GM18870 (cell line): ENCODE results near the gene SCAF4.

Experiments used
- ATAC-seq: cut with Tn5 transposase; IDR thresholded peaks from one replicate; pipeline ENCODE4 v1.9.1; 2021; ENCODE audit warnings: moderate library complexity; ENCODE audit not compliant: unreplicated experiment

SCAF4 gene

DNA sequence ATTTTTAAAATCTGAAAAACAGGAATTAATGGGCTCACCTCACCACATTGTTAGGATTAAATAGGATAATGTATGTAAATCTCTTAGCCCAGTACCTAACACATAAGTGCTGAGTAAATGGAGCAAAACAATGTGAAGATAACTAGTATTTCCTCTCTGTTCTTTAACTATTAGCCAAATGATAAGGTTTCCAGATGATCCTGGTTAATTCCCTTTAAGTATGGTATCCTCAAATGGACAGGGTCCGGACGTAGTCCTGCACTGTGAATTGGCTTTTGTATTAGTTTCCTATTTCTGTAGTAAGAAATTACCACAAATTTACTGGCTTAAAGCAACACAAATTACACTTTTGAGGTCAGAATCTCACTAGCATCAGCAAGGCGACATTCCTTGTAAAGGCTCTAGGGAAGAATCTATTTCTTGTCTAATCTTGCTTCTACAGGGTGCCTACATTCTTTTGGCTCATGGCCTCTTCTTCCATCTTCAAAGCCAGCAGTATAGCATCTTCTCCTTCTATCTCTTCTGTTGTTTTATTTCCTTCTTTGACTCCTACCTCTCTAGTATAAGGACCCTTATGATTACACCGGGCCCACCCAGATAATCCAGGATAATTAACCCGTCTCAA is 17.1 kb downstream of the SCAF4 start:
- ATAC-seq = no peak

DNA sequence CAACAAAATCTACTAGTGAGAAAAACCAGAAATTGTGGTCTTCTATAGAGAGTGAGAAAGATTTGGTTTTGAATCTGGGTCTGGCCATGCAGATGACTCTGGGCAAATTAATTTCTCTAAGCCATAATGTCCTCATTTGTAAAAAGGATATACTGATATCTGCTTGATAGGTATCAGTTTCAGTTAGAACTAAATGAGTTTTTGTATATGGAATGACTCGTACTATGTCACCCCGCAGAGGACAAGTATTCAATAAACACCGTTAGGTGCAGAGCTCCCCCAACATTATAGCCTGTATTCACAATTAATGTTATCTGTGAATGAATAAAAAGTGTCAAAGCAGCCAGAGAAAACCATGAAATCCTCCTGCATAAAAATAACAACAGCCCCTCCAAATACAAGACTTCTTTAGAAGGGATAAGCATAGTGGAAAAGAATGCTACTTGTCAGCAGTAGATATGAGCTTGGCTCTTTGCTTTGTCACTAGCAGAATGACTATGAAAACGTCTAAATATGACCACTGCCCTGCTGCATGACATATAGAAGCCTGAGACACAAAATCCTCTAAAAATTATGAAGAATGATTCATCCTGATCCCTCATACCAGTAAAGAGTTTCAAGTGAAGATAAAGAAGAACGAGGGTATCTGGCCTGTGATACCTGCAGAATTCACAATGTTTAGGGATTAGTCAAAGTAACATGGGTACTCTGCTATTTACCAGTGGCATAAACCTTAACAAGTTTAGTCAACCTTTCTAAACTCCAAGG is 17.8 kb downstream of the SCAF4 start:
- no peak for ATAC-seq

- no peak for ATAC-seq
Measured at GRCh38 chr21:31713115-31713514, 18.8 kb downstream of the SCAF4 start.

DNA sequence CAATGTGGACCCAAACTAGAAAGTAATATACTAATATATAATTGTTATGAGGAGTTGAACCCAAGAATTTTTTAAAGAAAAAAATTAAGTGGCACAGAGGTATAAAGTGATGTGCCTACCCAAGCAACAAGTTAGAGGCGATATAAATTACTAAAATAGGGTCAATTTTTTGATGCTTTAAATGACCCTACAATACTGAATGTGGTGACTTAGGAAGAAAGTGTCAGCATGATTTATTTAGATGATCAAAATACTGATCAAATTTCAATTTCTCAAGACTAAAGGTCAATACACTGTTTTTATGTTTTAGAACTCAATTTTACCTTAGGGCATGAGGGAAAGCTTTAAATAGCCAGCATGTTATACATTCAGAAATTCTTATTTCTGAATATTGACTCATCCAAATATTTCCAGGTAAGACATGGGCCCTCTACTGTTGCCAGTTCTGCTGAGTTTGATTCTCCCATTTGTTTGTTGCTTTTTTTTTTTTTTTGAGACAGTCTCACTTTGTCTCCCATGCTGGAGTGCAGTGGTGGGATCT is 20.1 kb downstream of the SCAF4 start:
- ATAC-seq = no peak

- ATAC-seq = no peak
Measured at GRCh38 chr21:31711326-31711725, 20.6 kb downstream of the SCAF4 start.

GRCh38 chr21:31710586-31710985 is 21.3 kb downstream of the SCAF4 start:
- no peak for ATAC-seq

DNA sequence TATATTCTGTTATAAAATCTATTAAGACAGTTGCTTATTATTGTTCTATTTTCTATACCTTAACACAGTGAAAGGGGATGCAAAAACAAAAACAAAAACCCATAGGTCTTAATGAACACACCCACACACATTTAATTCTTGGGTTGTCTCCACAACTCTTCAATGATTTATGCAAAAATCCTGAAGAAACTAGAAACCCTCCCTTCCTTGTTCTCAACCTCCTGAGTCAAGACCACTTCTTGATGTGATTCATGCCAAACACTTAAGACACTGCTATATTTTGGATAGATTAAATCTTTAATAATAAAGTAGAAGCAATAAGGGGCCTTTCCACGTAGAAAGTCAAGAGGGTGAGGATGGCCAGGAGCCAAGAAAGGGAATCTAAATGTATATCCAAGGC is 23.4 kb downstream of the SCAF4 start:
- ATAC-seq = no peak

- no peak for ATAC-seq
Measured at GRCh38 chr21:31707499-31707898, 24.4 kb downstream of the SCAF4 start.

GRCh38 chr21:31706562-31706961 is 25.4 kb downstream of the SCAF4 start:
- ATAC-seq = no peak

DNA sequence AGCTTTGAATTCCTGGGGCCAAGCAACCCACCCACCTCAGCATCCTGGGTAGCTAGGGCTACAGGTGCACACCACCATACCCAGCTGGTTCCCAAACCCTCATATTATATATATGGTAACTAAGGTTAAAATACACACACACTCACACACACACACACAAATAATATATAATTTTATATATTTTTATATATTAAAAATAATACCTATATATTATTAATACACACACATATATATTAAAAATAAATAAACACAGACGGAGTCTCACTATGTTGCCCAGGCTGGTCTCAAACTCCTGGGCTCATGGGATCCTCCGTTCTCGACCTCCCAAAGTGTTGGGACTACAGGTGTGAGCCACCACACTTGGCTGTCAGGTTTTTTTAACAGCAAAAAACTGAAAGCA is 31.9 kb downstream of the SCAF4 start:
- no peak for ATAC-seq

DNA sequence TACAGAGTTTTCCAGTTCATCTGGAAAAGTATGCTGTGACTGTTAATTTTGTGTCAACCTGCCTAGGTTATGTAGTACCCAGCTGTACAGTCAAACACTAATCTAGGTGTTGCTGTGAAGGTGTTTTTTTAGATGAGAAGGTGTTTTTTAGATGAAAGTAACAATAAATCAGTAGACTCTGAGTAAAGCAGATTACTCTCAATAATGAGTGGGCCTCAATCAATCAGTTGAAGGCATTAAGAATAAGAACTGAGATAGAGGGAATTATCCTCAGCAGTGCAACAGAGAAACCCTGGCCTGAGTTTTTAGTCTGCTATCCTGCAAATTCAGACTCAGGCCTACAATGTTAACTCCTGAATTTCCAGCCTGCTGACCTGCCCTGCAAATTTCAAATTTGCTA is 33.5 kb downstream of the SCAF4 start:
- no peak for ATAC-seq

GRCh38 chr21:31696424-31696823 is 35.5 kb downstream of the SCAF4 start:
- no peak for ATAC-seq

DNA sequence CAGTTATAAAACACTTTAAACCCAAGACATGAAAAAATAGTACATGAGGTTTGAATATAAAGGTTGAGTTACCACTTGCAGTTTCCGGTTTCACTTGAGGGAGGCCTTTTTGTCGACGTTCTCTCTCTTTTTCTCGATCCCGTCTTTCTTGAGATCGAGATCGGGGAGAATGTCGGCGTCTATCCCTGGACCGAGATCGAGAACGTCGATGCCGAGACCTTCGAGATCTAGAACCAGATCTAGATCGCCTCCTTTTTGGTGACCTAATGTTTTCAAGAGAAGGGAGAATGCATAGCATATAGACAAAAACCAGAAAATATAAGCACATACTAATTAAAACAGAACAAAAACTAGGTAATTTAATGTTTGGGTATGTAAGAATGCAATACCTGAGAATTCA is 38.7 kb downstream of the SCAF4 start:
- no peak for ATAC-seq

- ATAC-seq = no peak
Measured at GRCh38 chr21:31688603-31689368, 43.1 kb downstream of the SCAF4 start.

- no peak for ATAC-seq
Measured at GRCh38 chr21:31687108-31687507, 44.8 kb downstream of the SCAF4 start.

DNA sequence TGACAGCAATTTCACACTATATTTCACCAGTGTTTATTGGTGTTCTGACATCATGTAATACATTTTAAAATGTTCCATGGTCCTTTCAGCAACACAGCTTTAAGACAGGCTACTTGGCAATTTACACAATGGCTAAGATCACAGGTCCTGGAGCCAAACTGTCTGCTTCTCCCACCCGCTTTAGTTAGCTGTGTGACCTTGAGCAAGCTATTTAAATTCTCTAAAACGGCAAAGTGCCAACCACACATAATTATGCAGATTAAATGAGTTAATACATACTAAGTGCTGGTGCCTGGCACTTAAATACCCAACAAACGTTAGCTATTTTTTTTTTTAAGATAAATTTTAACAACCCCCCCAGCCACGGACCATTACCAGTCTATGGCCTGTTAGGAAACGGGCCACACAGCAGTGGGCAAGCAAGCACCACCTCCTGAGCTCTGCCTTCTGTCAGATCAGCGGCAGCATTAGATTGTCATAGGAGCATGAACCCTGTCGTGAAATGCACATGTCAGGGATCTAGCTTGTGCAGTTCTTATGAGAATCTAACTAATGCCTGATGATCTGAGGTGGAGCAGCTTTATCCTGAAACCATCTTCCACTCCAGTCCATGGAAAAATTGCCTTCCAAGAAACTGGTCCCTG is 45.5 kb downstream of the SCAF4 start:
- ATAC-seq = no peak

DNA sequence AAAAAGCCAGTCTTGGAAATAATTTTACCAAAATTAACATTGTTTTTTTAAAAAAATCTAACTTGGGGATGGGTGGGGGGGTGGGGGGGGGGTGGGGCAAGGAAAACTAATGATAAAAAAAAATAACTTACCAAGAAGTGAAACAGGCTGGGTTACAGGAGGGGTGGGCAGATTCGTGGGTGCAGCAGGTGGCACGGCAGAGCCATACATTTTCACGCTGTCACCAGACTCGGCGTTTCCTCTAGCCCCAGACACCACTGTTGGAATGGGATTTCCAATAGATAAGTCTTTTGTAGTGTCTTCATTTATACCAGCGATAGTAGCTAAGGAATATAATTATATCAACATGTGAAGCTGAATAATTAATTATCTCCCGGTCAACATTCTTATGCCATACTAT is 47.0 kb downstream of the SCAF4 start:
- ATAC-seq = no peak

DNA sequence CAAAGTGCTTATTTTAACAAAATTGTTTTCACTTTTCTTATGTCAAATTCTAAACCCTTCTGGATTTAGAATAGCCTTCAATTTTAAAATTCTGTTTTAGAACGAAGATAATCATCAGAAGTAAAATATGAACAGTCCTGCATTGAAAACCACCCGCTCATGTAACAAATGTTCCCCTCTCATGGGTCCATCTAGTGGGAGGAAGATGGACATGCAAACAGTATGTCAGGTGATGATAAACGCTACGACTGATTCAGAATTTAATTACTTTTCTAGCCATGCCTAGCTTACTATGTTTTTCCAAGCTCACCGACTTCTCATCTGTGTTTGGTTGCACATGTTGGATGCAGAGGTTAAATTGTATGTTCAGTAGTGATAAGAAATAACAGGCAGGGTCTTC is 48.9 kb downstream of the SCAF4 start:
- no peak for ATAC-seq

- ATAC-seq = no peak
Measured at GRCh38 chr21:31682620-31683019, 49.3 kb downstream of the SCAF4 start.

DNA sequence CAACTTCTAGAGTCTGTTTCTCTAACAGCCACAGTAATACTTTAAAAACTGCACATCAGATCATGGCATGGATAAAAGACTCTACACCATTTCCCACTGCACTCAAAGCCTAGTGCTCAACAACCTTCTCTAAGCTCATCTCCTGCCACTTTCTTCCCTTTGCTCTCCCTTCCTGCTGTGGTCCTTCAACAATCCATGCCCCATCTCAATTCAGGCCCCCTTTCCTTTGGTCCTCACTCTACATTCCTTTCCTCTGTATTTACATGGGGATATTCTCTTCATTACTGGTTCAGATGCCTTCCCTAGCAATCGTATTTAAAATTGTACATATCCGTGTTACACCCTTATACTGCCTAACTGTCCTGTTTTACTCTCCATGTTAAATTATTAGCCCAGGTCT is 53.4 kb downstream of the SCAF4 start:
- no peak for ATAC-seq

- ATAC-seq = no peak
Measured at GRCh38 chr21:31677047-31677446, 54.9 kb downstream of the SCAF4 start.
